ENCODE measurements around the gene ITSN1.
"Not testable (repeated sequence)": the region's sequence is repeated elsewhere in the genome, so short reads cannot be mapped to it uniquely, and the experiment has no call there.

DNA sequence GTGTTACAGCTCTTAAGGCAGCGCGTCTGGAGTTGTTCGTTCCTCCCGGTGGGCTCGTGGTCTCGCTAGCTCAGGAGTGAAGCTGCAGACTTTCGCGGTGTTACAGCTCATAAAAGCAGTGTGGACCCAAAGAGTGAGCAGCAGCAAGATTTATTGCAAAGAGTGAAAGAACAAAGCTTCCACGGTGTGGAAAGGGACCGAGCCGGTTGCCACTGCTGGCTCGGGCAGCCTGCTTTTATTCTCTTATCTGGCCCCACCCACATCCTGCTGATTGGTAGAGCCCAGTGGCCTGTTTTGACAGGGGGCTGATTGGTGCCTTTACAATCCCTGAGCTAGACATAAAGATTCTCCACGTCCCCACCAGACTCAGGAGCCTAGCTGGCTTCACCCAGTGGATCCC lies 225.6 kb downstream of the ITSN1 start:
- TF ChIP-seq, protein P1, sequence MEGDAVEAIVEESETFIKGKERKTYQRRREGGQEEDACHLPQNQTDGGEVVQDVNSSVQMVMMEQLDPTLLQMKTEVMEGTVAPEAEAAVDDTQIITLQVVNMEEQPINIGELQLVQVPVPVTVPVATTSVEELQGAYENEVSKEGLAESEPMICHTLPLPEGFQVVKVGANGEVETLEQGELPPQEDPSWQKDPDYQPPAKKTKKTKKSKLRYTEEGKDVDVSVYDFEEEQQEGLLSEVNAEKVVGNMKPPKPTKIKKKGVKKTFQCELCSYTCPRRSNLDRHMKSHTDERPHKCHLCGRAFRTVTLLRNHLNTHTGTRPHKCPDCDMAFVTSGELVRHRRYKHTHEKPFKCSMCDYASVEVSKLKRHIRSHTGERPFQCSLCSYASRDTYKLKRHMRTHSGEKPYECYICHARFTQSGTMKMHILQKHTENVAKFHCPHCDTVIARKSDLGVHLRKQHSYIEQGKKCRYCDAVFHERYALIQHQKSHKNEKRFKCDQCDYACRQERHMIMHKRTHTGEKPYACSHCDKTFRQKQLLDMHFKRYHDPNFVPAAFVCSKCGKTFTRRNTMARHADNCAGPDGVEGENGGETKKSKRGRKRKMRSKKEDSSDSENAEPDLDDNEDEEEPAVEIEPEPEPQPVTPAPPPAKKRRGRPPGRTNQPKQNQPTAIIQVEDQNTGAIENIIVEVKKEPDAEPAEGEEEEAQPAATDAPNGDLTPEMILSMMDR (conservative IDR thresholded peaks at IDR 0.05 in 1 of 2, IDR thresholded peaks at IDR 0.05 in 1 of 2; ENCODE audit: extremely low read depth in 1 of 2, insufficient read depth in 1 of 2, low read depth in 1 of 2, low read length in 2 of 2): not testable (repeated sequence)
- not testable (repeated sequence) for TF ChIP-seq EZH2 (IDR thresholded peaks at IDR 0.05; ENCODE audit: borderline replicate concordance, low read length)
